PC-3 (cell line): ENCODE measurements around the gene TMEM235.

Experiments used
- CTCF ChIP-seq: fragments of 300-600 bp; sonication (generic); conservative IDR thresholded peaks from 2 replicates; pipeline ENCODE4 v1.5.1; 2017; ENCODE audit warnings: antibody characterized with exemption, low read depth, mild to moderate bottlenecking, low read length
- EZH2 ChIP-seq: fragments of 300-600 bp; sonication (generic); IDR thresholded peaks from one replicate; pipeline ENCODE4 v1.6.1; 2017; ENCODE audit warnings: antibody characterized with exemption, mild to moderate bottlenecking, low read length; ENCODE audit not compliant: unreplicated experiment

GRCh38 chr17:78263063-78263735, 31.8 kb downstream of the TMEM235 start:
- TF ChIP-seq CTCF (no peak), EZH2 (no peak)
